Measurements from ENCODE around the gene CCND3. TPM values are rescaled to one million over a fixed set of nuclear protein-coding genes. Genes with fewer than 3 reads are reported as not detected.

Gene CCND3
- total and polyA plus RNA-seq, 10 of the 15 experiments (the other 5 are each of a cell fraction or from before 2014, with no cell fraction given): 6.0 to 86.4 (median 31.5) TPM

DNA sequence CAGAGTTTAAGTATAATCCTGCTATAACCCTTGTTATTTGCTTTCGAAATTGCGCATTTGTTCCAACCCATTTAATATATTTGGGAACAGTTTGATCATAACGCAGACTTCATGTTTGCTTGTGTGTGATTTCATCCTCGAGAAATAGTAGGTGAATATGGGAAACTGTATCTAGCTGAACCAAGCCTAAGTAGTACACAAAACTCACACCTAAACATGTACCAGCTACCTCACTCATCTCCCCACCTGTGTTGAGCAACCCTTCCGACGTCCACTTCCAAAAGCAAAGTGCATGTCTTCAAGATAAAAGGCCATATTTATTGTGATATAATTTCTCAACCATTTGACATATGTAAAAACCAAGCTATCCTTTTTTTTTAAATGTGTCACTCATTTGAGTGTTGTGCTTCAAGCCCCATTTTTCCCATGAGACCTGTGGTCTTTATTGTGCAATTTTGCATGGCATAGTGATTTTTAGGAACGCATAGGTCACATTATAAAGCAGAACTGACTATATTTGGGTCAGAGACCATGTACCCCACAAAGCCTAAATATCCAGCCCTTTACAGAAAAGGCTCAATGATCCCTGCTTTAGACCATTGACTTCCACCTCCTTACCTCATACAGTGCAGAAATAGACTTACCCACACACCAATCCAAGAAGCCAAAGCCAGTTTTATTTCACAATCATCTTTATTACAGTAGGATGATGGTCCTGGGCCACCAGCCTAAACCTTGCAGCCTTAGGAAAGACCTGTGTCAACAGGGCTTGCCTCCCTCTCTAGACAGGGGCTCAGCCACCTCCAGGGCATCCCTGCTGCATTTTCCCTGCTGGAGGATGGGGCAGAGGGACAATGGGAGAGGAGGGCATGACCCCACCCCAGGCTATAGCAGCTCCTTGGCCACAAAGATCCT is 7.1 kb downstream of the CCND3 start:
- H3K4me2 ChIP-seq (ENCODE audit: control insufficient read depth, insufficient read depth): no peak overlapping the region
- no peak overlapping the region; the same call in 1 of the 2 replicates for H3K9ac ChIP-seq (ENCODE audit: control insufficient read depth, insufficient read depth, low read length)
- POLR2A ChIA-PET: interaction anchor here (1.6 kb wide), 1 partner anchor 91 kb away, joined by 4 read pairs; no protein-coding TSS in a partner anchor
- H3K4me3 ChIP-seq: no peak overlapping the region
- no peak overlapping the region for H2AFZ ChIP-seq (ENCODE audit: control insufficient read depth, low read depth, low read length)
- intact Hi-C loops (cut with micrococcal nuclease; ENCODE audit: unreplicated experiment) (no loop called here), in situ Hi-C loops (cut with MboI) (loop anchor here (10.0 kb wide), 1 partner anchor 110 kb away; no protein-coding TSS in a partner anchor)
- peaks cover 2% of the 10 kb centered on the region; the same call in 1 of the 2 replicates for H4K20me1 ChIP-seq (ENCODE audit: control insufficient read depth, insufficient read depth)
- no peaks in the 10 kb centered on the region for H3K9me3 ChIP-seq (replicated peaks; ENCODE audit: control insufficient read depth, insufficient read depth, low read length)
- H3K79me2 ChIP-seq (ENCODE audit: control insufficient read depth, insufficient read depth, low read length): peaks cover 15% of the 10 kb centered on the region
- H3K27ac ChIP-seq (ENCODE audit: control insufficient read depth, insufficient read depth): no peak overlapping the region; the same call in 1 of the 2 replicates
- RAD21 ChIA-PET (ENCODE audit: unreplicated experiment): interaction anchor here (0.9 to 3.4 kb wide), 3 partner anchors 13 to 133 kb away, joined by 3 to 24 read pairs (median 12); partner anchors contain the start of genes BYSL and MED20
- FAIRE-seq (no peak), ATAC-seq (no peak), DNase-seq (ENCODE audit: low read depth, low spot score) (no peak)
- no peaks in the 10 kb centered on the region for H3K27me3 ChIP-seq (replicated peaks in 1 of 2; ENCODE audit: control insufficient read depth in 2 of 2, insufficient read depth in 2 of 2, low read length in 1 of 2)
- 53% methylated on average over 7 of the region's 7 CpGs for WGBS (ENCODE audit: insufficient coverage, insufficient replicate concordance, low lambda C conversion rate, missing lambda C conversion rate)
- peaks cover 35% of the 10 kb centered on the region for H3K4me1 ChIP-seq (ENCODE audit: control insufficient read depth, insufficient read depth, low read length)
- BruUV-seq (replicated peaks): no TSS peak
- CTCF ChIA-PET: interaction anchor here (1.2 to 13.2 kb wide), 10 partner anchors 10 to 153 kb away, joined by 3 to 193 read pairs (median 7); partner anchors contain the start of genes BYSL, MED20 and TOMM6
- peaks cover 31 to 38% of the 10 kb centered on the region in 2 experiments for H3K36me3 ChIP-seq (ENCODE audit: control insufficient read depth in 2 of 2, insufficient read depth in 2 of 2, low read length in 1 of 2)
- SMC1A ChIA-PET (ENCODE audit: uncharacterized antibody, unreplicated experiment): interaction anchor here (1.6 to 12.4 kb wide), 3 partner anchors 14 to 110 kb away, joined by 6 to 138 read pairs (median 6); partner anchors contain the start of genes BYSL, MED20 and TAF8
- TF ChIP-seq MTA2 (IDR thresholded peaks at IDR 0.05; ENCODE audit: low read depth) (no peak), TBL1XR1 (IDR thresholded peaks at IDR 0.05; ENCODE audit: low read depth, low read length) (no peak), RAD51 (IDR thresholded peaks at IDR 0.05) (no peak), MTA3 (IDR thresholded peaks at IDR 0.05; ENCODE audit: borderline replicate concordance, low read length) (no peak)

DNA sequence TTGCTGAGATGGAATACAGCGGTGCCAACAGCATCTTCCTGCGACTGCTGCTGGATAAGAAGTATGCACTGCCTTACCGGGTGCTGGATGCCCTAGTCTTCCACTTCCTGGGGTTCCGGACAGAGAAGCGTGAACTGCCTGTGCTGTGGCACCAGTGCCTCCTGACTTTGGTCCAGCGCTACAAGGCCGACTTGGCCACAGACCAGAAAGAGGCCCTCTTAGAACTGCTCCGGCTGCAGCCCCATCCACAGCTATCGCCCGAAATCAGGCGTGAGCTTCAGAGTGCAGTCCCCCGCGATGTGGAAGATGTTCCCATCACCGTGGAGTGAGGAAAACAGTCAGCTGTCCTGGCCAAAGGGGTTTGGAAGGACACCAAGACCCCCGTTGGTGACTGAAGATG is 9.2 kb downstream of the CCND3 start:
- H3K27me3 ChIP-seq (replicated peaks in 1 of 2; ENCODE audit: control insufficient read depth in 2 of 2, insufficient read depth in 2 of 2, low read length in 1 of 2): no peaks in the 10 kb centered on the region
- intact Hi-C loops (cut with micrococcal nuclease; ENCODE audit: unreplicated experiment) (no loop called here), in situ Hi-C loops (cut with MboI) (loop anchor here (10.0 kb wide), 1 partner anchor 112 kb away; no protein-coding TSS in a partner anchor)
- BruUV-seq (replicated peaks): TSS peak; percentile 38
- H3K4me3 ChIP-seq: no peak overlapping the region
- peaks cover 2% of the 10 kb centered on the region; the same call in 1 of the 2 replicates for H4K20me1 ChIP-seq (ENCODE audit: control insufficient read depth, insufficient read depth)
- ChIA-PET POLR2A (no interaction called here), CTCF (interaction anchor here (0.6 to 13.2 kb wide), 2 partner anchors 8 to 96 kb away, joined by 4 to 137 read pairs; partner anchors contain the start of genes BYSL and MED20), RAD21 (ENCODE audit: unreplicated experiment) (no interaction called here), SMC1A (ENCODE audit: uncharacterized antibody, unreplicated experiment) (interaction anchor here (1.4 kb wide), 1 partner anchor 10 kb away, joined by 3 read pairs; no protein-coding TSS in a partner anchor)
- FAIRE-seq (no peak), ATAC-seq (no peak), DNase-seq (ENCODE audit: low read depth, low spot score) (no peak)
- no peaks in the 10 kb centered on the region for H3K79me2 ChIP-seq (ENCODE audit: control insufficient read depth, insufficient read depth, low read length)
- H3K4me2 ChIP-seq (ENCODE audit: control insufficient read depth, insufficient read depth): no peak overlapping the region
- no peaks in the 10 kb centered on the region for H3K9me3 ChIP-seq (replicated peaks; ENCODE audit: control insufficient read depth, insufficient read depth, low read length)
- H3K36me3 ChIP-seq (ENCODE audit: control insufficient read depth in 2 of 2, insufficient read depth in 2 of 2, low read length in 1 of 2): peaks cover 38 to 57% of the 10 kb centered on the region in 2 experiments
- no peak overlapping the region for H3K27ac ChIP-seq (ENCODE audit: control insufficient read depth, insufficient read depth)
- peaks cover 22% of the 10 kb centered on the region for H3K4me1 ChIP-seq (ENCODE audit: control insufficient read depth, insufficient read depth, low read length)
- H3K9ac ChIP-seq (ENCODE audit: control insufficient read depth, insufficient read depth, low read length): no peak overlapping the region
- WGBS (ENCODE audit: insufficient coverage, insufficient replicate concordance, low lambda C conversion rate, missing lambda C conversion rate): 97% methylated on average over 15 of the region's 15 CpGs
- no peak overlapping the region for H2AFZ ChIP-seq (ENCODE audit: control insufficient read depth, low read depth, low read length)
- no peak for TF ChIP-seq RBBP5 (conservative IDR thresholded peaks at IDR 0.05)
- no peak for TF ChIP-seq NRF1 (conservative IDR thresholded peaks at IDR 0.05; ENCODE audit: low read depth, low read length)

All from GM12878 (cell line).